SK-N-SH treated with all-trans-retinoic acid at 6 μM for 48 hours (cell line): ENCODE results near the gene NGFR.

Source experiments
- ARNTL ChIP-seq: fragments of 450-650 bp; formaldehyde crosslinking; IDR thresholded peaks from 2 replicates; pipeline ENCODE4 v1.5.0; 2020; ENCODE audit warnings: low read depth, mild to moderate bottlenecking, moderate library complexity, borderline replicate concordance
- CSRNP3 ChIP-seq: fragments of 250-450 bp; sonication (Bioruptor Pico); IDR thresholded peaks from 2 replicates; pipeline ENCODE4 v1.5.1; 2021; ENCODE audit warnings: mild to moderate bottlenecking, moderate library complexity
- ISL1 ChIP-seq: fragments of 250-450 bp; sonication (Bioruptor Pico); IDR thresholded peaks from 2 replicates; pipeline ENCODE4 v2.1.2; 2022; ENCODE audit warnings: mild to moderate bottlenecking, moderate library complexity
- OSR1 ChIP-seq: fragments of 250-450 bp; sonication (Bioruptor Pico); IDR thresholded peaks from 2 replicates; pipeline ENCODE4 v1.8.0; 2022; ENCODE audit warnings: moderate library complexity, mild to moderate bottlenecking, inconsistent platforms
- PATZ1 ChIP-seq: fragments of 250-450 bp; sonication (Bioruptor Pico); IDR thresholded peaks from 2 replicates; pipeline ENCODE4 v1.8.0; 2020; ENCODE audit warnings: mild to moderate bottlenecking, moderate library complexity, borderline replicate concordance
- POU6F1 ChIP-seq: fragments of 250-450 bp; sonication (Bioruptor Pico); IDR thresholded peaks from 2 replicates; pipeline ENCODE4 v1.8.0; 2021; ENCODE audit warnings: low read depth, mild to moderate bottlenecking, moderate library complexity, borderline replicate concordance
- PPARA ChIP-seq: fragments of 250-450 bp; sonication (Bioruptor Pico); IDR thresholded peaks from 2 replicates; pipeline ENCODE4 v1.5.0; 2020; ENCODE audit warnings: mild to moderate bottlenecking, borderline replicate concordance
- TSHZ2 ChIP-seq: fragments of 250-450 bp; sonication (Bioruptor Pico); IDR thresholded peaks from 2 replicates; pipeline ENCODE4 v1.5.0; 2020; ENCODE audit warnings: mild to moderate bottlenecking, moderate library complexity
- ZFP3 ChIP-seq: fragments of 250-450 bp; sonication (Bioruptor Pico); IDR thresholded peaks from 2 replicates; pipeline ENCODE4 v1.5.0; 2020; ENCODE audit warnings: mild to moderate bottlenecking, moderate library complexity
- ZFP30 ChIP-seq: fragments of 450-650 bp; formaldehyde crosslinking; IDR thresholded peaks from 2 replicates; pipeline ENCODE4 v1.5.0; 2022; ENCODE audit warnings: mild to moderate bottlenecking, moderate library complexity
- ZNF565 ChIP-seq: fragments of 450-650 bp; formaldehyde crosslinking; conservative IDR thresholded peaks from 2 replicates; pipeline ENCODE4 v1.5.0; 2020; ENCODE audit warnings: low read depth, mild to moderate bottlenecking, moderate library complexity
- ZNF70 ChIP-seq: fragments of 450-650 bp; formaldehyde crosslinking; IDR thresholded peaks from 2 replicates; pipeline ENCODE4 v1.5.0; 2020; ENCODE audit warnings: mild to moderate bottlenecking, moderate library complexity

GRCh38 chr17:49472527-49472926 is 22.6 kb upstream of the NGFR start:
- TF ChIP-seq PPARA (no peak), OSR1 (no peak), CSRNP3 (CRISPR knock-in tag) (no peak), ARNTL (CRISPR knock-in tag) (no peak), ZNF70 (CRISPR knock-in tag) (no peak), ZFP30 (CRISPR knock-in tag) (no peak), TSHZ2 (no peak), ZNF565 (CRISPR knock-in tag) (no peak), PATZ1 (CRISPR knock-in tag) (no peak), POU6F1 (CRISPR knock-in tag) (no peak), ZFP3 (CRISPR knock-in tag) (no peak), ISL1 (CRISPR knock-in tag) (no peak)
